GM12878 (cell line): Measurements from ENCODE around the gene NUTM2F. TPM values are rescaled to one million over a fixed set of nuclear protein-coding genes. Genes with fewer than 3 reads are reported as not detected.
"Not testable (repeated sequence)": the region's sequence is repeated elsewhere in the genome, so short reads cannot be mapped to it uniquely, and the experiment has no call there.

Source experiments
- ATAC-seq: fragments of 200-7000 bp; cut with Tn5 transposase; 3 replicates; pipeline ENCODE4 v1.9.1; 2020; ENCODE audit warnings: mild to moderate bottlenecking, moderate library complexity
- BruUV-seq: library from RNA; stranded (reverse); fragments of 400-500 nt; replicated peaks from 2 replicates; lab custom pipeline; 2021; lab: Mats Ljungman, UMichigan
- CTCF ChIA-PET: fragments of 300-600 bp; sonication (Branson Sonifier 250); formaldehyde crosslinking; extraction: SDS; loops from one replicate; lab custom pipeline; 2021; ENCODE audit warnings: inconsistent platforms; lab: Yijun Ruan, JAX
- POLR2A ChIA-PET: fragments of 350-600 bp; formaldehyde crosslinking; extraction: SDS; loops from one replicate; lab custom pipeline; 2021; ENCODE audit warnings: inconsistent platforms; lab: Charles Lee
- RAD21 ChIA-PET: fragments of 300-600 bp; sonication (Branson Sonifier 250); formaldehyde crosslinking; loops from one replicate; lab custom pipeline; 2023; ENCODE audit warnings: antibody characterized with exemption; ENCODE audit not compliant: unreplicated experiment; lab: Charles Lee
- SMC1A ChIA-PET: fragments of 300-600 bp; sonication (Branson Sonifier 250); formaldehyde crosslinking; loops from one replicate; lab custom pipeline; 2023; ENCODE audit not compliant: unreplicated experiment, uncharacterized antibody; lab: Charles Lee
- DNase-seq: peaks from one replicate; pipeline ENCODE4 v3.0.0-alpha.2; 2011; ENCODE audit warnings: low read depth, low spot score
- FAIRE-seq: peaks from 3 replicates; lab custom pipeline; 2011; peaks lifted over from hg19 to GRCh38; lab: Jason Lieb, UNC
- H2AFZ ChIP-seq: 2 replicates; pipeline ENCODE4 v1.6.0; 2011; ENCODE audit warnings: low read depth, low read length, control low read depth; ENCODE audit not compliant: control insufficient read depth
- H3K27ac ChIP-seq: 2 replicates; pipeline ENCODE4 v1.5.1; 2011; ENCODE audit warnings: control low read depth; ENCODE audit not compliant: control insufficient read depth, insufficient read depth
- H3K27me3 ChIP-seq, 2 experiments: replicated peaks in 1 of 2; 2 replicates each; pipeline versions ENCODE4 v1.6.0 to v1.6.1; 2011; ENCODE audit warnings: low read length in 1 of 2; ENCODE audit not compliant: control insufficient read depth in 2 of 2, insufficient read depth in 2 of 2
- H3K36me3 ChIP-seq, 2 experiments: 2 replicates each; pipeline ENCODE4 v1.5.1; 2011; ENCODE audit warnings: low read length in 1 of 2; ENCODE audit not compliant: control insufficient read depth in 2 of 2, insufficient read depth in 2 of 2
- H3K4me1 ChIP-seq: 2 replicates; pipeline ENCODE4 v1.6.1; 2011; ENCODE audit warnings: mild to moderate bottlenecking, low read length, moderate library complexity, mixed read lengths; ENCODE audit not compliant: control insufficient read depth, insufficient read depth
- H3K4me2 ChIP-seq: 2 replicates; pipeline ENCODE4 v1.6.0; 2011; ENCODE audit warnings: control low read depth; ENCODE audit not compliant: control insufficient read depth, insufficient read depth
- H3K4me3 ChIP-seq: fragments of 200-600 bp; sonication (generic); 2 replicates; pipeline ENCODE4 v1.5.1; 2016
- H3K79me2 ChIP-seq: 2 replicates; pipeline ENCODE4 v1.6.0; 2011; ENCODE audit warnings: low read length; ENCODE audit not compliant: control insufficient read depth, insufficient read depth
- H3K9ac ChIP-seq: 2 replicates; pipeline ENCODE4 v1.8.0; 2011; ENCODE audit warnings: low read length, control low read depth, mixed read lengths; ENCODE audit not compliant: control insufficient read depth, insufficient read depth
- H3K9me3 ChIP-seq: replicated peaks from 3 replicates; pipeline ENCODE4 v1.5.1; 2011; ENCODE audit warnings: mild to moderate bottlenecking, low read length; ENCODE audit not compliant: control insufficient read depth, insufficient read depth
- H4K20me1 ChIP-seq: 2 replicates; pipeline ENCODE4 v1.6.0; 2011; ENCODE audit not compliant: control insufficient read depth, insufficient read depth
- RAD51 ChIP-seq: fragments of 450-650 bp; IDR thresholded peaks from 2 replicates; pipeline ENCODE4 v1.6.1; 2016; ENCODE audit warnings: moderate library complexity, mild to moderate bottlenecking, inconsistent platforms
- ZNF24 ChIP-seq: fragments of 450-650 bp; IDR thresholded peaks from 2 replicates; pipeline ENCODE4 v1.6.1; 2017; ENCODE audit warnings: antibody characterized with exemption, mild to moderate bottlenecking
- whole genome bisulfite sequencing: methylation state at CpG from one replicate; pipeline ENCODE4 v1.1.6; 2016; ENCODE audit warnings: low lambda C conversion rate; ENCODE audit not compliant: insufficient replicate concordance, insufficient coverage; ENCODE audit errors: missing lambda C conversion rate; 5-methylcytosine and 5-hydroxymethylcytosine counted together
- in situ Hi-C: fragments of 300-500 bp; cut with MboI; formaldehyde crosslinking; loops from 9 replicates; pipeline ENCODE4 v1.14.3; 2018; ENCODE audit warnings: mixed read lengths
- intact Hi-C: fragments of 100-400 bp; cut with micrococcal nuclease; formaldehyde crosslinking; loops from one replicate; pipeline ENCODE4 v1.14.2; 2022; ENCODE audit not compliant: unreplicated experiment
- polyA plus RNA-seq, 11 experiments: library from polyadenylated mRNA; depleted of rRNA in 4 of 11; unstranded in 6 of 11; stranded (reverse) in 5 of 11; fragments of >200 nt; fragmentation: Nextera tagmentation in 4 of 11; fragmentation: Illumina TruSeq in 1 of 11; extraction: Ambion mirVana in 4 of 11; extraction: Trizol in 1 of 11; gene quantifications; 1 replicate in 1 of 11; 2 replicates in 10 of 11; pipeline versions ENCODE4 v1.2.1 to v1.2.3, GENCODE V29; 2011 to 2016; ENCODE audit warnings: inconsistent platforms in 2 of 11, missing spikeins in 2 of 11, low read depth in 1 of 11
- total RNA-seq, 4 experiments: library from RNA; depleted of rRNA in 3 of 4; stranded (reverse); fragments of >200 nt in 3 of 4; fragmentation: Illumina TruSeq in 1 of 4; extraction: Trizol in 1 of 4; gene quantifications; 2 replicates each; pipeline versions ENCODE4 v1.2.1 to v1.2.3, GENCODE V29; 2013 to 2021

Gene NUTM2F
- total and polyA plus RNA-seq, 10 of the 15 experiments (the other 5 are each of a cell fraction or from before 2014, with no cell fraction given) = not detected

DNA sequence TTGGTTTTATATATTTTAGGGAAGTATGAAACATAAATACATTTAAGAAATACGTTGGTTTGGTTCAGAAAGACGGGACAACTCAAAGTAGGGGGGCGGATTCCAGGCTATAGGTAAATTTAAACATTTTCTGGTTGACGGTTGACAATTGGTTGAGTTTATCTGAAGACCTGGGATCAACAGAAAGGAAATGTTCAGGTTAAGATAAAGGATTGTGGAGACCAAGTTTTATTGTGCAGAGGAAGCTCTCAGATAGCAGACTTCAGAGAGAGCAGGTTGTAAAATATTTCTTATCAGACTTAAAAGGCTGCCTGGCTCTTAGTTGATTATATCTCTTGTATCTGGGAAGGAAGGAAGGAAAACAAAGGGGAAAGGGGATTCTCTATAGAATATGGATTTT lies 51.4 kb downstream of the NUTM2F start:
- CTCF ChIA-PET, FAIRE-seq, H4K20me1 ChIP-seq, H3K9ac ChIP-seq, intact Hi-C loops, H3K27ac ChIP-seq, POLR2A ChIA-PET, H3K4me2 ChIP-seq, in situ Hi-C loops, H3K27me3 ChIP-seq, RAD21 ChIA-PET, H3K4me1 ChIP-seq, H3K79me2 ChIP-seq, ATAC-seq, H2AFZ ChIP-seq, DNase-seq, H3K4me3 ChIP-seq, SMC1A ChIA-PET, BruUV-seq: not testable (repeated sequence)
- 96% methylated on average over 4 of the region's 4 CpGs for WGBS
- Histone ChIP-seq H3K36me3 (peaks cover 1 to 18% of the 10 kb centered on the region in 2 experiments; a peak in 2 of 4 replicates), H3K9me3 (peaks cover 11% of the 10 kb centered on the region)

DNA sequence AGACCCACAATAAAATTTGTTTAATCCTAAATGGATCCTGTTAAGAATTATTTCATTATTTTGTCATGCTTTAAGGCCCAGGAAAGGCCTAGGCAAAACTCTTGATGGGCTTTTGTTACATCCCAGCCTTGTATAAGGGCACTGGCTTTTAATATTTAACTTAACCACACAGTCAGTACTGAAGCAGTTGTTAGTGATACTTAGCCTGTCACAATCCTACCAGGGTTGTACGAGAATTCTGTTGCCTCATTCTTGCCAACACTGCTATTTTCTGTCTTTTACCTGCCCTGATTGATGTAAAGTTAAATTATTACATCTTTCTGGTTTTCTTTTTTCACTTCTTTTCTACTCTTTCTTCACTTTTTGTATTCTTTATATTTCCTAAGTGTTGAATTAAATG lies 58.4 kb downstream of the NUTM2F start:
- Histone ChIP-seq H3K4me2 (no peak overlapping the region), H3K27me3 (no peaks in the 10 kb centered on the region), H3K9me3 (no peaks in the 10 kb centered on the region), H3K4me3 (no peak overlapping the region), H3K4me1 (no peaks in the 10 kb centered on the region), H3K9ac (no peak overlapping the region), H2AFZ (no peak overlapping the region), H3K36me3 (0 out of 4 replicates have a peak, but pooled peaks cover 0 to 4% of the 10 kb centered on the region in 2 experiments), H4K20me1 (no peaks in the 10 kb centered on the region), H3K27ac (no peak overlapping the region), H3K79me2 (peaks cover 6% of the 10 kb centered on the region; the same call in 1 of the 2 replicates)
- no TSS peak for BruUV-seq
- 96% methylated on average over 1 of the region's 1 CpG for WGBS
- ChIA-PET SMC1A (no interaction called here), POLR2A (no interaction called here), RAD21 (no interaction called here), CTCF (no interaction called here)
- TF ChIP-seq RAD51 (no peak), ZNF24 (peak; percentile 69; the same call in 1 of the 2 replicates)
- no peak for DNase-seq
- intact Hi-C loops (no loop called here), in situ Hi-C loops (no loop called here)
- ATAC-seq = peak; percentile 76
- no peak for FAIRE-seq
